Neural progenitor cell (in vitro differentiated cells): ENCODE data around the gene OGDHL.
"Not testable (repeated sequence)": the region's sequence is repeated elsewhere in the genome, so short reads cannot be mapped to it uniquely, and the experiment has no call there.

ENCODE experiments used
- CTCF ChIP-seq: fragments of 200-600 bp; sonication (generic); IDR thresholded peaks from 2 replicates; pipeline ENCODE4 v1.5.1; 2017; ENCODE audit warnings: antibody characterized with exemption, mild to moderate bottlenecking
- EZH2 ChIP-seq: fragments of 200-600 bp; sonication (generic); IDR thresholded peaks from 2 replicates; pipeline ENCODE4 v1.6.1; 2017; ENCODE audit warnings: antibody characterized with exemption, mild to moderate bottlenecking, moderate library complexity
- EZH2phosphoT487 ChIP-seq: fragments of 200-600 bp; sonication (generic); IDR thresholded peaks from 2 replicates; pipeline ENCODE4 v1.6.1; 2017; ENCODE audit warnings: antibody characterized with exemption

GRCh38 chr10:49715157-49715556 lies 47.0 kb downstream of the OGDHL start:
- TF ChIP-seq CTCF, EZH2phosphoT487, EZH2: not testable (repeated sequence)
